Caco-2 (cell line): Measurements from ENCODE around the gene METTL16. TPM values are rescaled to one million over a fixed set of nuclear protein-coding genes. Genes with fewer than 3 reads are reported as not detected.

Experiments
- BruUV-seq: library from RNA; stranded (reverse); fragments of 400-500 nt; replicated peaks from 2 replicates; lab custom pipeline; 2021; lab: Mats Ljungman, UMichigan
- CTCF ChIA-PET: fragments of 300-600 bp; sonication (Branson Sonifier 250); formaldehyde crosslinking; loops from one replicate; lab custom pipeline; 2022; ENCODE audit warnings: antibody characterized with exemption; lab: Charles Lee
- POLR2A ChIA-PET: fragments of 300-600 bp; sonication (Branson Sonifier 250); formaldehyde crosslinking; loops from one replicate; lab custom pipeline; 2022; ENCODE audit warnings: antibody characterized with exemption; lab: Charles Lee
- DNase-seq, 2 experiments: peaks; one replicate each; pipeline versions ENCODE4 v3.0.0 to v3.0.0-alpha.2; 2020 to 2022
- H3K27me3 ChIP-seq: replicated peaks from 2 replicates; pipeline ENCODE4 v1.6.0; 2011; ENCODE audit warnings: low read length; ENCODE audit not compliant: control insufficient read depth, insufficient read depth
- H3K36me3 ChIP-seq: 2 replicates; pipeline ENCODE4 v1.5.1; 2011; ENCODE audit warnings: low read length; ENCODE audit not compliant: control insufficient read depth, insufficient read depth
- H3K4me1 ChIP-seq: fragments of 250-450 bp; sonication (Bioruptor Pico); 2 replicates; pipeline ENCODE4 v1.5.1; 2020; ENCODE audit warnings: mild to moderate bottlenecking
- H3K4me3 ChIP-seq: 2 replicates; pipeline ENCODE4 v1.5.1; 2011; ENCODE audit warnings: low read depth, mild to moderate bottlenecking, control low read depth, low read length
- H3K9me3 ChIP-seq: fragments of 250-450 bp; sonication (Bioruptor Pico); 2 replicates; pipeline ENCODE4 v1.5.1; 2020; ENCODE audit warnings: mild to moderate bottlenecking, moderate library complexity
- H3K27ac Mint-ChIP-seq: one replicate; pipeline ENCODE4 v1.8.0; 2022; ENCODE audit warnings: mixed read lengths; ENCODE audit not compliant: unreplicated experiment
- H3K27me3 Mint-ChIP-seq: one replicate; pipeline ENCODE4 v1.8.0; 2022; ENCODE audit warnings: mixed read lengths; ENCODE audit not compliant: insufficient read depth, unreplicated experiment
- H3K36me3 Mint-ChIP-seq: one replicate; pipeline ENCODE4 v1.8.0; 2022; ENCODE audit warnings: mild to moderate bottlenecking, mixed read lengths; ENCODE audit not compliant: insufficient read depth, unreplicated experiment
- H3K4me1 Mint-ChIP-seq: one replicate; pipeline ENCODE4 v1.8.0; 2022; ENCODE audit warnings: low read depth, mixed read lengths; ENCODE audit not compliant: unreplicated experiment
- H3K4me3 Mint-ChIP-seq: one replicate; pipeline ENCODE4 v1.8.0; 2022; ENCODE audit warnings: mild to moderate bottlenecking, moderate library complexity, mixed read lengths; ENCODE audit not compliant: unreplicated experiment
- H3K9me3 Mint-ChIP-seq: one replicate; pipeline ENCODE4 v1.8.0; 2022; ENCODE audit warnings: mixed read lengths; ENCODE audit not compliant: unreplicated experiment
- intact Hi-C: fragments of 100-400 bp; cut with micrococcal nuclease; formaldehyde crosslinking; loops from one replicate; pipeline ENCODE4 v1.10.0; 2022; ENCODE audit not compliant: unreplicated experiment
- total RNA-seq: library from RNA; stranded (reverse); gene quantifications from 2 replicates; pipeline ENCODE4 v1.2.3, GENCODE V29; 2022
- TF ChIP-seq, protein P1 (sequence below), 2 experiments: fragments of 200-600 bp in 1 of 2; IDR thresholded peaks; 1 replicate in 1 of 2; 2 replicates in 1 of 2; pipeline versions ENCODE4 v1.5.1 to v1.8.0; 2011 to 2022; ENCODE audit warnings: antibody characterized with exemption in 1 of 2, control low read depth in 1 of 2, inconsistent platforms in 1 of 2, low read depth in 1 of 2, low read length in 1 of 2, mild to moderate bottlenecking in 1 of 2, moderate library complexity in 1 of 2; ENCODE audit not compliant: insufficient read depth in 1 of 2, severe bottlenecking in 1 of 2, unreplicated experiment in 1 of 2

The METTL16 gene
- total RNA-seq, 1 experiment from 2014 or later = 50.4 TPM

DNA sequence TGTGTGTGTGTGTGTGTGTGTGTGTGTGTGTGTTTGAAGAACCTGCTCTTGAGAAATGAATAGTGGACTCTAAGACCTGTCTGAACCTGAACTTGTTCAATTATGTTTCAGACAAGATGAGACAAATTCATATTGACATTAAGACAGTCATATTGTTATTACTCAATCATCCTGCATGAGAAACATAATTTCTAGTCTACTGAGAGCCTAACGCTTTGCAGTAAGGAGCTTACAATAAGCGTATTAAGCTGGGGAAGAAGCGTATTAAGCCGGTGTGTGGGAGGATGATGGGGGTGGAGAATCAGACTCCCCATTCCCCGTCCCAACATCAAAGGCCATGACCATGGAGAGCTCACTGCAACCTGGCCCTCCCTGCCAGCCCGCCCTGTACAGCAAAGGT is 88.4 kb downstream of the METTL16 start:
- TF ChIP-seq, protein P1, sequence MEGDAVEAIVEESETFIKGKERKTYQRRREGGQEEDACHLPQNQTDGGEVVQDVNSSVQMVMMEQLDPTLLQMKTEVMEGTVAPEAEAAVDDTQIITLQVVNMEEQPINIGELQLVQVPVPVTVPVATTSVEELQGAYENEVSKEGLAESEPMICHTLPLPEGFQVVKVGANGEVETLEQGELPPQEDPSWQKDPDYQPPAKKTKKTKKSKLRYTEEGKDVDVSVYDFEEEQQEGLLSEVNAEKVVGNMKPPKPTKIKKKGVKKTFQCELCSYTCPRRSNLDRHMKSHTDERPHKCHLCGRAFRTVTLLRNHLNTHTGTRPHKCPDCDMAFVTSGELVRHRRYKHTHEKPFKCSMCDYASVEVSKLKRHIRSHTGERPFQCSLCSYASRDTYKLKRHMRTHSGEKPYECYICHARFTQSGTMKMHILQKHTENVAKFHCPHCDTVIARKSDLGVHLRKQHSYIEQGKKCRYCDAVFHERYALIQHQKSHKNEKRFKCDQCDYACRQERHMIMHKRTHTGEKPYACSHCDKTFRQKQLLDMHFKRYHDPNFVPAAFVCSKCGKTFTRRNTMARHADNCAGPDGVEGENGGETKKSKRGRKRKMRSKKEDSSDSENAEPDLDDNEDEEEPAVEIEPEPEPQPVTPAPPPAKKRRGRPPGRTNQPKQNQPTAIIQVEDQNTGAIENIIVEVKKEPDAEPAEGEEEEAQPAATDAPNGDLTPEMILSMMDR (IDR thresholded peaks at IDR 0.05; ENCODE audit: insufficient read depth in 1 of 2, low read depth in 1 of 2, low read length in 1 of 2, severe bottlenecking in 1 of 2, unreplicated experiment in 1 of 2) = no peak
- Mint-ChIP-seq H3K27me3 (no peaks in the 10 kb centered on the region), H3K27ac (no peak overlapping the region), H3K4me3 (no peak overlapping the region), H3K36me3 (peaks cover 76% of the 10 kb centered on the region), H3K4me1 (no peaks in the 10 kb centered on the region), H3K9me3 (no peaks in the 10 kb centered on the region)
- no peak for DNase-seq
- intact Hi-C loops = no loop called here
- no peaks in the 10 kb centered on the region for H3K27me3 ChIP-seq
- ChIA-PET CTCF (interaction anchor here (0.6 kb wide), 1 partner anchor 34 kb away, joined by 3 read pairs; no protein-coding TSS in a partner anchor), POLR2A (no interaction called here)
- H3K4me1 ChIP-seq = no peaks in the 10 kb centered on the region
- no TSS peak for BruUV-seq
- no peaks in the 10 kb centered on the region for H3K9me3 ChIP-seq
- H3K4me3 ChIP-seq = no peak overlapping the region
- no peaks in the 10 kb centered on the region; the same call in none of the 2 replicates for H3K36me3 ChIP-seq

- Mint-ChIP-seq H3K36me3 (peaks cover 76% of the 10 kb centered on the region), H3K27ac (no peak overlapping the region), H3K27me3 (no peaks in the 10 kb centered on the region), H3K4me1 (no peaks in the 10 kb centered on the region), H3K4me3 (no peak overlapping the region), H3K9me3 (no peaks in the 10 kb centered on the region)
- ChIA-PET POLR2A (no interaction called here), CTCF (no interaction called here)
- H3K4me3 ChIP-seq = no peak overlapping the region
- intact Hi-C loops = no loop called here
- H3K9me3 ChIP-seq = no peaks in the 10 kb centered on the region
- peak in 1 of 2 experiments; percentile 34 for DNase-seq
- BruUV-seq = no TSS peak
- TF ChIP-seq, protein P1 (IDR thresholded peaks at IDR 0.05; ENCODE audit: insufficient read depth in 1 of 2, low read depth in 1 of 2, low read length in 1 of 2, severe bottlenecking in 1 of 2, unreplicated experiment in 1 of 2) = peak in 1 of 2 experiments; percentile 17
- no peaks in the 10 kb centered on the region for H3K4me1 ChIP-seq
- H3K36me3 ChIP-seq = no peaks in the 10 kb centered on the region; the same call in none of the 2 replicates
- H3K27me3 ChIP-seq = no peaks in the 10 kb centered on the region
These were observed 90.2 kb downstream of the METTL16 start for GRCh38 chr17:2421315-2422147.

DNA sequence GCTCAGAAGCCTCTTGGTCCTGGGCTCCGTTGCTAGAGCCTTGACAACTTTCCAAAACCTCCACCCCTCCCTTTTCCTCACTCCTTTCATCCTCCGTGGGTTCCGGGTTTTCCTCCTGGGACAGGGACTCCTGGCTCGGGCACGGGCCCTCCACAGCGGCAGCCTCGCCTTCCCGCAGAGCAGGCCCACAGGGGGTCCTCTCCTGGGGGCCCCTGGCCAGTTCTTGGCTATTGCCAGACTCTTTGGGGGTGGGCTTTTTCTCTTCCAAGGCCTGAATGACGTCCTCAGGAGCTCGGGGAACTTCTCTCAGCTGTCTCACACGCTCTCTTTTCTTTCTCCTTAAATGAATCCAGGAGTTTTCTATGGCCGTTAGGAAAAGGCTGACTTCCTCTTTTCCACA is 91.5 kb downstream of the METTL16 start:
- no peak for DNase-seq
- H3K4me1 Mint-ChIP-seq = no peaks in the 10 kb centered on the region
- H3K36me3 Mint-ChIP-seq = peaks cover 74% of the 10 kb centered on the region
- POLR2A ChIA-PET = no interaction called here
- no peaks in the 10 kb centered on the region for H3K9me3 ChIP-seq
- CTCF ChIA-PET = no interaction called here
- intact Hi-C loops = no loop called here
- no peak overlapping the region for H3K27ac Mint-ChIP-seq
- TF ChIP-seq, protein P1 (IDR thresholded peaks at IDR 0.05; ENCODE audit: insufficient read depth in 1 of 2, low read depth in 1 of 2, low read length in 1 of 2, severe bottlenecking in 1 of 2, unreplicated experiment in 1 of 2) = no peak
- H3K9me3 Mint-ChIP-seq = no peaks in the 10 kb centered on the region
- no peak overlapping the region for H3K4me3 Mint-ChIP-seq
- H3K36me3 ChIP-seq = peaks cover under 1% of the 10 kb centered on the region; the same call in 1 of the 2 replicates
- H3K4me1 ChIP-seq = no peaks in the 10 kb centered on the region
- no peaks in the 10 kb centered on the region for H3K27me3 Mint-ChIP-seq
- TSS peak; percentile 30 for BruUV-seq
- H3K27me3 ChIP-seq = no peaks in the 10 kb centered on the region
- H3K4me3 ChIP-seq = no peak overlapping the region
